MCF 10A (cell line): ENCODE results near the gene DBI. TPM values are rescaled to one million over a fixed set of nuclear protein-coding genes. Genes with fewer than 3 reads are reported as not detected.

Source experiments
- BruUV-seq: library from RNA; stranded (reverse); fragments of 400-500 nt; replicated peaks from 2 replicates; lab custom pipeline; 2021; lab: Mats Ljungman, UMichigan
- CTCF ChIA-PET: fragments of 300-600 bp; sonication (Branson Sonifier 250); formaldehyde crosslinking; extraction: SDS; loops from one replicate; lab custom pipeline; 2021; ENCODE audit warnings: antibody characterized with exemption, inconsistent platforms; lab: Yijun Ruan, JAX
- POLR2A ChIA-PET: fragments of 300-600, 350-650 bp; sonication (Branson Sonifier 250); formaldehyde crosslinking; extraction: SDS; loops from one replicate; lab custom pipeline; 2020; ENCODE audit warnings: antibody characterized with exemption, inconsistent platforms; lab: Yijun Ruan, JAX
- DNase-seq: peaks from one replicate; pipeline ENCODE4 v3.0.0-alpha.2; 2018; ENCODE audit not compliant: unreplicated experiment
- H3K27ac Mint-ChIP-seq: one replicate; pipeline ENCODE4 v1.8.0; 2022; ENCODE audit warnings: mild to moderate bottlenecking, low read depth, mixed read lengths; ENCODE audit not compliant: unreplicated experiment
- H3K27me3 Mint-ChIP-seq: one replicate; pipeline ENCODE4 v1.8.0; 2022; ENCODE audit warnings: mixed read lengths; ENCODE audit not compliant: insufficient read depth, unreplicated experiment
- H3K36me3 Mint-ChIP-seq: one replicate; pipeline ENCODE4 v1.8.0; 2022; ENCODE audit warnings: mild to moderate bottlenecking, moderate library complexity, mixed read lengths; ENCODE audit not compliant: insufficient read depth, unreplicated experiment
- H3K4me1 Mint-ChIP-seq: one replicate; pipeline ENCODE4 v1.8.0; 2022; ENCODE audit warnings: mixed read lengths; ENCODE audit not compliant: insufficient read depth, unreplicated experiment
- H3K4me3 Mint-ChIP-seq: one replicate; pipeline ENCODE4 v1.8.0; 2022; ENCODE audit warnings: mild to moderate bottlenecking, moderate library complexity, mixed read lengths; ENCODE audit not compliant: unreplicated experiment
- H3K9me3 Mint-ChIP-seq: one replicate; pipeline ENCODE4 v1.8.0; 2022; ENCODE audit warnings: mixed read lengths; ENCODE audit not compliant: unreplicated experiment
- CTCF ChIP-seq: fragments of 200-600 bp; IDR thresholded peaks from one replicate; pipeline ENCODE4 v1.8.0; 2022; ENCODE audit warnings: antibody characterized with exemption, mild to moderate bottlenecking; ENCODE audit not compliant: unreplicated experiment
- intact Hi-C: fragments of 100-400 bp; cut with micrococcal nuclease; formaldehyde crosslinking; loops from 2 replicates; pipeline ENCODE4 v1.14.1; 2022
- total RNA-seq: library from RNA; stranded (reverse); gene quantifications from 2 replicates; pipeline ENCODE4 v1.2.3, GENCODE V29; 2022

The DBI gene
- total RNA-seq, 1 experiment from 2014 or later: 104 TPM

- Mint-ChIP-seq H3K4me3 (no peak overlapping the region), H3K27ac (no peak overlapping the region), H3K9me3 (no peaks in the 10 kb centered on the region), H3K36me3 (no peaks in the 10 kb centered on the region), H3K27me3 (no peaks in the 10 kb centered on the region), H3K4me1 (no peaks in the 10 kb centered on the region)
- TF ChIP-seq CTCF: no peak
- CTCF ChIA-PET: interaction anchor here (0.6 kb wide), 2 partner anchors 49 to 588 kb away, joined by 3 read pairs; no protein-coding TSS in a partner anchor
- POLR2A ChIA-PET: no interaction called here
- DNase-seq: no peak
- no TSS peak for BruUV-seq
- intact Hi-C loops: no loop called here
These were observed 28.5 kb upstream of the DBI start for GRCh38 chr2:119338272-119338671.

- no peak for TF ChIP-seq CTCF
- no peak for DNase-seq
- no peaks in the 10 kb centered on the region for H3K36me3 Mint-ChIP-seq
- intact Hi-C loops: no loop called here
- H3K4me1 Mint-ChIP-seq: no peaks in the 10 kb centered on the region
- ChIA-PET POLR2A (interaction anchor here (1.9 kb wide), 1 partner anchor 10 kb away, joined by 6 read pairs; no protein-coding TSS in a partner anchor), CTCF (interaction anchor here (0.6 kb wide), 2 partner anchors 50 to 589 kb away, joined by 3 read pairs; no protein-coding TSS in a partner anchor)
- BruUV-seq: no TSS peak
- H3K27ac Mint-ChIP-seq: no peak overlapping the region
- H3K9me3 Mint-ChIP-seq: no peaks in the 10 kb centered on the region
- no peak overlapping the region for H3K4me3 Mint-ChIP-seq
- no peaks in the 10 kb centered on the region for H3K27me3 Mint-ChIP-seq
These were observed 27.8 kb upstream of the DBI start for GRCh38 chr2:119338826-119339561.

- DNase-seq: no peak
- BruUV-seq: no TSS peak
- intact Hi-C loops: no loop called here
- no peak overlapping the region for H3K27ac Mint-ChIP-seq
- ChIA-PET CTCF (interaction anchor here (0.6 to 0.9 kb wide), 2 partner anchors 49 to 170 kb away, joined by 3 read pairs; no protein-coding TSS in a partner anchor), POLR2A (interaction anchor here (1.9 kb wide), 1 partner anchor 10 kb away, joined by 6 read pairs; no protein-coding TSS in a partner anchor)
- no peaks in the 10 kb centered on the region for H3K36me3 Mint-ChIP-seq
- no peaks in the 10 kb centered on the region for H3K4me1 Mint-ChIP-seq
- no peak overlapping the region for H3K4me3 Mint-ChIP-seq
- no peak for TF ChIP-seq CTCF
- H3K27me3 Mint-ChIP-seq: no peaks in the 10 kb centered on the region
- no peaks in the 10 kb centered on the region for H3K9me3 Mint-ChIP-seq
These were observed 27.2 kb upstream of the DBI start for GRCh38 chr2:119339562-119339923.

GRCh38 chr2:119341684-119342083 lies 25.1 kb upstream of the DBI start:
- intact Hi-C loops: no loop called here
- TF ChIP-seq CTCF: no peak
- Mint-ChIP-seq H3K27me3 (no peaks in the 10 kb centered on the region), H3K36me3 (no peaks in the 10 kb centered on the region), H3K4me3 (no peak overlapping the region), H3K9me3 (no peaks in the 10 kb centered on the region), H3K4me1 (no peaks in the 10 kb centered on the region), H3K27ac (no peak overlapping the region)
- no peak for DNase-seq
- BruUV-seq: no TSS peak
- ChIA-PET CTCF (no interaction called here), POLR2A (no interaction called here)
